Loucy (cell line): ENCODE results near the gene TTI1.

ENCODE experiments used
- H2AFZ ChIP-seq: fragments of 200-600 bp; sonication (generic); 2 replicates; pipeline ENCODE4 v1.6.0; 2016; ENCODE audit warnings: antibody characterized with exemption, mild to moderate bottlenecking, low read length, moderate library complexity
- H3F3A ChIP-seq: fragments of 200-600 bp; 2 replicates; pipeline ENCODE4 v1.6.0; 2016; ENCODE audit warnings: antibody characterized with exemption, low read depth, mild to moderate bottlenecking
- H3K27me3 ChIP-seq: fragments of 200-600 bp; sonication (generic); 2 replicates; pipeline ENCODE4 v1.6.1; 2014; ENCODE audit warnings: low read length, mild to moderate bottlenecking; ENCODE audit not compliant: insufficient read depth, poor library complexity, severe bottlenecking
- H3K36me3 ChIP-seq: fragments of 200-600 bp; sonication (generic); 2 replicates; pipeline ENCODE4 v1.6.1; 2016; ENCODE audit warnings: low read length; ENCODE audit not compliant: insufficient read depth
- H3K4me1 ChIP-seq: fragments of 200-600 bp; sonication (generic); 2 replicates; pipeline ENCODE4 v1.5.1; 2014; ENCODE audit warnings: low read length, mild to moderate bottlenecking; ENCODE audit not compliant: insufficient read depth, poor library complexity, severe bottlenecking
- H3K4me2 ChIP-seq: fragments of 200-600 bp; sonication (generic); 2 replicates; pipeline ENCODE4 v1.6.0; 2014; ENCODE audit warnings: antibody characterized with exemption, low read length, low read depth, mild to moderate bottlenecking; ENCODE audit not compliant: poor library complexity, severe bottlenecking
- H3K4me3 ChIP-seq: fragments of 200-600 bp; sonication (generic); 2 replicates; pipeline ENCODE4 v1.5.1; 2014; ENCODE audit warnings: low read length, mild to moderate bottlenecking, mixed read lengths; ENCODE audit not compliant: poor library complexity, severe bottlenecking
- H3K79me2 ChIP-seq: fragments of 200-600 bp; sonication (generic); 2 replicates; pipeline ENCODE4 v1.6.1; 2014; ENCODE audit warnings: low read length; ENCODE audit not compliant: insufficient read depth
- H3K9ac ChIP-seq: fragments of 200-600 bp; sonication (generic); 2 replicates; pipeline ENCODE4 v1.6.0; 2014; ENCODE audit warnings: mild to moderate bottlenecking, low read depth, low read length, moderate library complexity; ENCODE audit not compliant: poor library complexity, severe bottlenecking
- H3K9me2 ChIP-seq: fragments of 200-600 bp; sonication (generic); replicated peaks from 2 replicates; pipeline ENCODE4 v1.6.1; 2016; ENCODE audit warnings: low read depth, low read length, mixed read lengths
- H3K9me3 ChIP-seq: fragments of 200-600 bp; sonication (generic); 2 replicates; pipeline ENCODE4 v1.6.1; 2014; ENCODE audit warnings: mild to moderate bottlenecking, antibody characterized with exemption, low read length, low read depth; ENCODE audit not compliant: insufficient read depth
- H4K20me1 ChIP-seq: fragments of 200-600 bp; sonication (generic); 2 replicates; pipeline ENCODE4 v1.6.0; 2014; ENCODE audit warnings: antibody characterized with exemption, low read length, mild to moderate bottlenecking; ENCODE audit not compliant: insufficient read depth, poor library complexity, severe bottlenecking
- CTCF ChIP-seq: fragments of 200-600 bp; sonication (generic); conservative IDR thresholded peaks from 2 replicates; pipeline ENCODE4 v1.5.1; 2014; ENCODE audit warnings: mild to moderate bottlenecking, antibody characterized with exemption, low read length
- EZH2phosphoT487 ChIP-seq: fragments of 200-600 bp; IDR thresholded peaks from 2 replicates; pipeline ENCODE4 v1.6.1; 2018; ENCODE audit warnings: antibody characterized with exemption, mild to moderate bottlenecking, moderate library complexity, borderline replicate concordance

The TTI1 gene

DNA sequence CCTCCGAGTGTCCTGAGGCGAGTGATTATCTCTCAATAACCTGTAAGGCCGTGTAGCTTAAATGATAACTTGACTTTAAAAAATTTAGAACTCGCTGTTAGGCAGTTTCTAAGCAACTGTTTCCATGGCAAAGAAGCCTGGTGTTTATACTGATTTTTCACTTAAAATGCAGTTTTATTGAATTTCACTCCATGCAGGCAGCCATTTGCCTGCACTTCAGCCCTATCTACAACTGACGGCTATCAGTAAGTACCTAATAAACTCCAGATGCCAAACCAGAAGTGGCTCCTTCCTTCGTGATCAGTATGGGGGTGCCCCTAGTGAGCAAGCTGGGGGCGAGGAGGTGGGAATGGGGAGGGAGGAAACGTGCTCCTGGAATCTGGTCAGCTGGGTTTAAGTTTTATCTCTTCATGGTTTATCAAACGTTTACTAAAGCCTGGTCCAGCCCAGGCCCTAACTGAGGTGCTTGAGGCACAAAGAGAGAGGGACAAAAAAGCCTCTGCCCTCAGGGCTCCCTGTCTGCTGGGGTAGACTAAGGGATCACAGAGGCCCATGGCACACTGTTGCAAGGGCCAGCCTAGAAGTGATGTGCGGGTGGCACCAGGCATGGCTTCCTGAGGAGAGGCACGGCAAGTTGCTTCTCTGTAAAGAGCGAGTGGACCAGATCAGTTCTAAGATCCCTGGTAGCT, 45.5 kb downstream of the TTI1 start:
- H2AFZ ChIP-seq, result no peak overlapping the region
- TF ChIP-seq CTCF, result no peak
- TF ChIP-seq EZH2phosphoT487, result no peak
- peaks cover 26% of the 10 kb centered on the region for H3K4me1 ChIP-seq

GRCh38 chr20:37986873-37987601, 46.2 kb downstream of the TTI1 start:
- no peaks in the 10 kb centered on the region for H3K27me3 ChIP-seq

More for the DNA sequence above, 45.5 kb downstream of the TTI1 start:
- H3K4me3 ChIP-seq, result no peak overlapping the region
- no peak overlapping the region for H3K4me2 ChIP-seq
- peaks cover 1% of the 10 kb centered on the region for H4K20me1 ChIP-seq
- no peaks in the 10 kb centered on the region for H3K9me3 ChIP-seq
- H3K79me2 ChIP-seq, result no peaks in the 10 kb centered on the region
- no peaks in the 10 kb centered on the region for H3K27me3 ChIP-seq
- no peaks in the 10 kb centered on the region for H3K9me2 ChIP-seq
- H3K36me3 ChIP-seq, result peaks cover 20% of the 10 kb centered on the region
- H3K9ac ChIP-seq, result no peak overlapping the region
- no peaks in the 10 kb centered on the region for H3F3A ChIP-seq

More at GRCh38 chr20:37986873-37987601, 46.2 kb downstream of the TTI1 start:
- Histone ChIP-seq H3K36me3 (peaks cover 25% of the 10 kb centered on the region), H3K4me2 (no peak overlapping the region), H3K4me3 (no peak overlapping the region), H3K9ac (no peak overlapping the region), H2AFZ (no peak overlapping the region), H3K4me1 (peaks cover 24% of the 10 kb centered on the region), H3K79me2 (no peaks in the 10 kb centered on the region), H4K20me1 (no peaks in the 10 kb centered on the region), H3K9me2 (no peaks in the 10 kb centered on the region), H3F3A (no peaks in the 10 kb centered on the region), H3K9me3 (no peaks in the 10 kb centered on the region)
- TF ChIP-seq CTCF, result no peak
- no peak for TF ChIP-seq EZH2phosphoT487
